DOHH2 (cell line): ENCODE measurements around the gene CFAP100.

Source experiments
- EZH2phosphoT487 ChIP-seq: fragments of 200-600 bp; sonication (generic); IDR thresholded peaks from 2 replicates; pipeline ENCODE4 v1.6.1; 2017; ENCODE audit warnings: borderline replicate concordance, mild to moderate bottlenecking, antibody characterized with exemption, low read length, moderate library complexity, mixed read lengths
- TF ChIP-seq, protein P1 (sequence below): fragments of 200-600 bp; sonication (generic); IDR thresholded peaks from one replicate; pipeline ENCODE4 v1.5.1; 2014; ENCODE audit warnings: antibody characterized with exemption, mild to moderate bottlenecking, low read depth, low read length; ENCODE audit not compliant: poor library complexity, severe bottlenecking

DNA sequence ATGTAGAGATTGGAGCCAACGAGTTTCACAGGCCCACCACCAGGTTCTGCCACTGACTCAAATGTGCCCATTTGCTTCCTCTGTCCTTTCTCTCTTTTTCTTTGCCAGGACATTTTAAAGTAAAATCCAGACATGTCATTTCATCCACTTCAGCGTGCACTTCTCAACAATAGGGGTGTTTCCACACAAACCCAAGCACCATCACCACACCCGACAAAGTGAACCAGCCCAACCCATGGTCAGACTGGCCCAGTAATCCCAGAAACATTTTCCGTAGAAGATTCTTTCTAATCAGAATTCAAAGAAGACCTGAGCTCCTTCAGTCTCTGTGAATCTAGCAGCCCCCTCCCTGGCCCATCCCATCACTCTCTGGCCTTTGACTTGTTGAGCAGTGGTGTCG lies 13.4 kb downstream of the CFAP100 start:
- TF ChIP-seq, protein P1, sequence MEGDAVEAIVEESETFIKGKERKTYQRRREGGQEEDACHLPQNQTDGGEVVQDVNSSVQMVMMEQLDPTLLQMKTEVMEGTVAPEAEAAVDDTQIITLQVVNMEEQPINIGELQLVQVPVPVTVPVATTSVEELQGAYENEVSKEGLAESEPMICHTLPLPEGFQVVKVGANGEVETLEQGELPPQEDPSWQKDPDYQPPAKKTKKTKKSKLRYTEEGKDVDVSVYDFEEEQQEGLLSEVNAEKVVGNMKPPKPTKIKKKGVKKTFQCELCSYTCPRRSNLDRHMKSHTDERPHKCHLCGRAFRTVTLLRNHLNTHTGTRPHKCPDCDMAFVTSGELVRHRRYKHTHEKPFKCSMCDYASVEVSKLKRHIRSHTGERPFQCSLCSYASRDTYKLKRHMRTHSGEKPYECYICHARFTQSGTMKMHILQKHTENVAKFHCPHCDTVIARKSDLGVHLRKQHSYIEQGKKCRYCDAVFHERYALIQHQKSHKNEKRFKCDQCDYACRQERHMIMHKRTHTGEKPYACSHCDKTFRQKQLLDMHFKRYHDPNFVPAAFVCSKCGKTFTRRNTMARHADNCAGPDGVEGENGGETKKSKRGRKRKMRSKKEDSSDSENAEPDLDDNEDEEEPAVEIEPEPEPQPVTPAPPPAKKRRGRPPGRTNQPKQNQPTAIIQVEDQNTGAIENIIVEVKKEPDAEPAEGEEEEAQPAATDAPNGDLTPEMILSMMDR, result no peak
- no peak for TF ChIP-seq EZH2phosphoT487
